Parathyroid adenoma (tissue), 2 donors: ENCODE measurements around the gene LBR.

Experiments
- H2AFZ ChIP-seq: fragments of 300-600 bp; sonication (generic); one replicate; pipeline ENCODE4 v1.7.0; 2017; ENCODE audit warnings: antibody characterized with exemption, mild to moderate bottlenecking
- H3K27ac ChIP-seq: fragments of 300-600 bp; sonication (generic); one replicate; pipeline ENCODE4 v1.7.0; 2017
- H3K27me3 ChIP-seq: fragments of 300-600 bp; sonication (generic); one replicate; pipeline ENCODE4 v1.7.0; 2017; ENCODE audit warnings: low read length; ENCODE audit not compliant: control insufficient read depth, insufficient read depth
- H3K36me3 ChIP-seq: fragments of 300-600 bp; sonication (generic); one replicate; pipeline ENCODE4 v1.7.0; 2017; ENCODE audit warnings: low read length; ENCODE audit not compliant: control insufficient read depth, insufficient read depth
- H3K4me1 ChIP-seq: fragments of 300-600 bp; sonication (generic); one replicate; pipeline ENCODE4 v1.7.0; 2017; ENCODE audit warnings: control low read depth
- H3K4me2 ChIP-seq: fragments of 300-600 bp; sonication (generic); one replicate; pipeline ENCODE4 v1.7.0; 2017; ENCODE audit warnings: low read length
- H3K4me3 ChIP-seq: fragments of 300-600 bp; sonication (generic); one replicate; pipeline ENCODE4 v1.7.0; 2017; ENCODE audit warnings: low read depth, low read length
- H3K79me2 ChIP-seq: fragments of 300-600 bp; sonication (generic); one replicate; pipeline ENCODE4 v1.7.0; 2017; ENCODE audit warnings: control low read depth
- H3K9ac ChIP-seq: fragments of 300-600 bp; sonication (generic); one replicate; pipeline ENCODE4 v1.7.0; 2017; ENCODE audit warnings: mild to moderate bottlenecking
- H3K9me3 ChIP-seq: fragments of 300-600 bp; sonication (generic); one replicate; pipeline ENCODE4 v1.7.0; 2017; ENCODE audit warnings: low read length; ENCODE audit not compliant: control insufficient read depth
- TF ChIP-seq, protein P1 (sequence below): fragments of 300-600 bp; sonication (generic); IDR thresholded peaks from one replicate; pipeline ENCODE4 v1.7.0; 2017; ENCODE audit warnings: antibody characterized with exemption, mild to moderate bottlenecking
- donor health status: primary hyperparathyroidism.

Gene LBR

DNA sequence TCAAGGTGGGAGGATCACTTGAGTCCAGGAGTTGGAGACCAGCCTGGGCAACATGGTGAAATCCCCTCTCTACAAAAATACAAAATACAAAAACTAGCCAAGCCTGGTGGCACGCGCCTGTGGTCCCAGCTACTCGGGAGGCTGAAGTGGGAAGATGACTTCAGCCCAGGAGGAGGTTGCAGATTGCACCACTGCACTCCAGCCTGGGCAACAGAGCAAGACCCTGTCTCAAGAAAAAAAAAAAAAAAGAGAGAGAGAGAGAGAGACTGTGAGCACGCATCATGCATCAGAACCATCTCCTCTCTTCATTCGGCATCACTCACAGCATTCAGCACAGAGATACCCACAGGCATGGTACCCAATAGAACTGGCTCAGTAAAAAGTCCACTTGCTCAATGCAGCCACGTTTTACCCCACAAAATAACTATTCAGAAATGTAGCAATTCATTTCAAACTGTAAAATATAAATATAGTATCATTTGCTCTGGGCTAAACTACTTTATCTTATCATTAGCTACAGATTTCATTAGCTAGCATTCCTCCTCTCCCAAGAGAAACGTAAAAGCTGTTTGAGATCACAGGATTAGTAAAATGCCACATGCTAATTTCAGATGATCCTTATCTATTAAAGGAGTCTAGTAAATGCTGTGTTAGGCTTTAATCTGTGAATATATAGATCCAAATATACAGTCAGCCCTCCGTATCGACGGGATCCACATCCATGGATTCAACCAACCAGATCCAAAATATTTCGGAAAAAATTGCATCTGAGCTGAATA lies 11.7 kb downstream of the LBR start:
- Histone ChIP-seq H3K4me2 (no peak overlapping the region), H3K4me3 (no peak overlapping the region), H3K4me1 (no peaks in the 10 kb centered on the region), H3K27ac (no peak overlapping the region), H2AFZ (no peak overlapping the region), H3K27me3 (no peaks in the 10 kb centered on the region), H3K79me2 (no peaks in the 10 kb centered on the region), H3K36me3 (no peaks in the 10 kb centered on the region), H3K9me3 (no peaks in the 10 kb centered on the region), H3K9ac (no peak overlapping the region)
- TF ChIP-seq, protein P1, sequence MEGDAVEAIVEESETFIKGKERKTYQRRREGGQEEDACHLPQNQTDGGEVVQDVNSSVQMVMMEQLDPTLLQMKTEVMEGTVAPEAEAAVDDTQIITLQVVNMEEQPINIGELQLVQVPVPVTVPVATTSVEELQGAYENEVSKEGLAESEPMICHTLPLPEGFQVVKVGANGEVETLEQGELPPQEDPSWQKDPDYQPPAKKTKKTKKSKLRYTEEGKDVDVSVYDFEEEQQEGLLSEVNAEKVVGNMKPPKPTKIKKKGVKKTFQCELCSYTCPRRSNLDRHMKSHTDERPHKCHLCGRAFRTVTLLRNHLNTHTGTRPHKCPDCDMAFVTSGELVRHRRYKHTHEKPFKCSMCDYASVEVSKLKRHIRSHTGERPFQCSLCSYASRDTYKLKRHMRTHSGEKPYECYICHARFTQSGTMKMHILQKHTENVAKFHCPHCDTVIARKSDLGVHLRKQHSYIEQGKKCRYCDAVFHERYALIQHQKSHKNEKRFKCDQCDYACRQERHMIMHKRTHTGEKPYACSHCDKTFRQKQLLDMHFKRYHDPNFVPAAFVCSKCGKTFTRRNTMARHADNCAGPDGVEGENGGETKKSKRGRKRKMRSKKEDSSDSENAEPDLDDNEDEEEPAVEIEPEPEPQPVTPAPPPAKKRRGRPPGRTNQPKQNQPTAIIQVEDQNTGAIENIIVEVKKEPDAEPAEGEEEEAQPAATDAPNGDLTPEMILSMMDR = no peak

DNA sequence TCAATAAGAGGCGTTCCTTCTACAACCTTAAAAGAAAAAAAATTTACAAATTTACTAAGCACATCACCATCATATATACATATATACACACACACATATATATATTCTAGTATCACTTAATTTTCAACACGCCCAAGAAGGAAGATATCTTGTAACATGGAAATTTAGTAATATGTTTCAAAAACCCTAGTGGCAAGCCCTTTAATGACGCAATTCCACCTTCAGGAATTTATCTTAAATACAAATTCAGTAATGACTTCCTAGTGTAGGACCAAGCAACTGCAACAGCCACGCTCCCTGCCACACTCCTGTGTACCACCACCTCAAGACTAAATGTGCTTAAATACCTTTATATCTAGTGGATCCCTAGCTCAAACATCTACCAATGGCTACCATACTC lies 12.5 kb downstream of the LBR start:
- H2AFZ ChIP-seq = no peak overlapping the region
- no peaks in the 10 kb centered on the region for H3K9me3 ChIP-seq
- H3K4me1 ChIP-seq = no peaks in the 10 kb centered on the region
- TF ChIP-seq, protein P1 = no peak
- H3K4me2 ChIP-seq = no peak overlapping the region
- H3K4me3 ChIP-seq = no peak overlapping the region
- H3K36me3 ChIP-seq = no peaks in the 10 kb centered on the region
- no peak overlapping the region for H3K9ac ChIP-seq
- H3K79me2 ChIP-seq = no peaks in the 10 kb centered on the region
- H3K27me3 ChIP-seq = no peaks in the 10 kb centered on the region
- H3K27ac ChIP-seq = no peak overlapping the region

DNA sequence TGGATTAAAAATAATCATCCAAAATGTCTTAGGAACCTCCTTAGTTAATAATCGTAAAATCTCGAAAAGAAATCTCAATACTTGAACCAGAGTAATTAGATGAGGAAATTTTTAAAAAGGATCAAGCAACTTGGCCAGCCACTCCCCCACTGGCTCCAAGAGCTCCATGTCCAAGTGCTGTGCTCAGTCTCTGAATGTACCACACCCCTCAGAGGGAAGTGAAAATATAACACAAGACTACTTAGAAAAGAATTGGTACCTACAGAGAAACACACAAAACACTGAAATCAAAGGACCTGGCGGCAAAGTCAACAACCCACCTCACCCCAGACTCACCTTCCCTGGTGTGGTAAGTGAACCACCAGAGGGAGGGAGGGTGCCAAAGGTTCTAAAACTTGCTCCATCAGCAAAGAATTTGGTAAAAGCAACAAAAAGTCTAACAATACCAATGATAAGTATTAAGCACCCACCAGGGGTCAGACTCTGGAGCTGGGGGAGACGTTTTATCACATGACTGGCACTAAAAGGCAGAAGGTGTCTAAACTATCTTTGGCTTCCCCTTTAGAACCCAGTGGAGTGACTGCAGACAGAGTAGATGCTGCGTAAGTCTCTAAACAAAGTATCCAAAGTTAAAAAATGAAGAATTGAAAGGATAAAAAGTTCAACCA lies 14.0 kb downstream of the LBR start:
- no peaks in the 10 kb centered on the region for H3K79me2 ChIP-seq
- H3K9ac ChIP-seq = no peak overlapping the region
- H3K27me3 ChIP-seq = no peaks in the 10 kb centered on the region
- TF ChIP-seq, protein P1 = no peak
- no peaks in the 10 kb centered on the region for H3K4me1 ChIP-seq
- H3K9me3 ChIP-seq = no peaks in the 10 kb centered on the region
- no peak overlapping the region for H3K4me2 ChIP-seq
- no peak overlapping the region for H3K4me3 ChIP-seq
- H2AFZ ChIP-seq = no peak overlapping the region
- H3K36me3 ChIP-seq = no peaks in the 10 kb centered on the region
- H3K27ac ChIP-seq = no peak overlapping the region

- Histone ChIP-seq H3K9ac (no peak overlapping the region), H3K4me2 (no peak overlapping the region), H3K9me3 (no peaks in the 10 kb centered on the region), H3K4me1 (no peaks in the 10 kb centered on the region), H3K36me3 (no peaks in the 10 kb centered on the region), H3K27ac (no peak overlapping the region), H3K4me3 (no peak overlapping the region), H3K27me3 (no peaks in the 10 kb centered on the region), H2AFZ (no peak overlapping the region), H3K79me2 (no peaks in the 10 kb centered on the region)
- TF ChIP-seq, protein P1 = no peak
Observed at GRCh38 chr1:225412803-225413351, 15.0 kb downstream of the LBR start.
